Measurements from ENCODE around the gene WNT9B.

WNT9B gene

GRCh38 chr17:46854515-46854914 is 3.1 kb downstream of the WNT9B start:
- DNase-seq (ENCODE audit: low read depth): no peak
- H3K4me3 ChIP-seq (ENCODE audit: low read depth, low read length): no peak overlapping the region
- no peak for TF ChIP-seq CTCF (conservative IDR thresholded peaks at IDR 0.05; ENCODE audit: low read depth, low read length)

DNA sequence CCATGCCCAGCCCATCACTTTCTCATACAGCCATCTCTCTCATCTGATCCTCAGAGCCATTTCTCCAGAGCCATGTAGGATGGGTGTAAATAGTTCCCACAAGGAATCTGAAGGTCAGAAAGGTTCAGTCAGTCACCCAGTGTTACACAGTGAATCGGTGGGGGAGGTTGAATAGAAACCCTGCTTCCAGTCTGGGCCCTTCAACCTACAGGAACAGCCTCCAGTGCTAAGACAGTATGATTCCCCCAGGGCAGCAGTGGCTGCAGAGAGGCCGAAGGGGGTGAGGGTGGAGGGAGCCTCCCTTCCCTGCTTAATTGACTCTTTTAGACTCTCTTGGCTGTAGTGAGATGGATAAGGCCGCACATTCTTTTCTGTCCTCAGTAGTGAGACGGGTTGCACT is 3.6 kb downstream of the WNT9B start:
- H3K4me3 ChIP-seq (ENCODE audit: low read depth, low read length): no peak overlapping the region
- no peak for TF ChIP-seq CTCF (conservative IDR thresholded peaks at IDR 0.05; ENCODE audit: low read depth, low read length)
- DNase-seq (ENCODE audit: low read depth): no peak

DNA sequence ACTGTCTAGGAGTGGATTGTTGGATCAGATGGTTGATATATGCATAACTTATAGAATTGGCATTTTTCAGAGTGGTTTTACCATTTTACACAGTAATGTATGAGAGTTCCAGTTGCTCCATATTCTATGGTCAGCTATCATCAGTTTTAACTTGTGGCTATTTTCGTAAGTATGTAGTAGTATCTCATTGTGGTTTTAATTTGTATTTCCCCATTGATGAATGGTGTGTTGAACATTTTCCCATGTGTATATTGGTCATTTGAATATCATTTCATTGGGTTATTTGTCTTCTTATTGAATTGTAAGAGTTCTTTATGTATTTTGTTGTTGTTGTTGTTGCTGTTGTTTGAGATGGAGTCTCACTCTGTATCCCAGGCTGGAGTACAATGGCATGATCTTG is 6.2 kb downstream of the WNT9B start:
- no peak for DNase-seq (ENCODE audit: low read depth)
- no peak overlapping the region for H3K4me3 ChIP-seq (ENCODE audit: low read depth, low read length)
- TF ChIP-seq CTCF (conservative IDR thresholded peaks at IDR 0.05; ENCODE audit: low read depth, low read length): no peak

DNA sequence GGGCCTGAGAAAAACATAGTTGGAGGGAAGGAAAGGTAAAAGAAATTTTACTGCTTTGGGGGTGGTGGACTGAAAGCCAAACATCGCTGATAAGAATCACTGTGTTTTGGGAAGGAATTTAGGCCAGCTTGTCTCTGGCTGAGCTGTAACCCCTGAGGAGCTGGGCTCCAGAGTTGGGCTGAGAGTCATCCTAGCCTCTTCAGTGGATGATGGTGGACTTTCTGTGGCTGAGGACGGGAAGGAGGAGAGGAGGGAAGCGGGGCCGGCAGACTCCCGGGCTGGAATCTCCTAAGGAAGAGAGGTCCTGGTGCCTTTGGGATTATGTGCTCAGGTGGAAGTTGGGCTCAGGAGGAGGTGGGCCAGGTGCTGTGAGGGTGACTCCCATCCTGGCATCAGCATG is 8.6 kb downstream of the WNT9B start:
- no peak overlapping the region for H3K4me3 ChIP-seq (ENCODE audit: low read depth, low read length)
- no peak for TF ChIP-seq CTCF (conservative IDR thresholded peaks at IDR 0.05; ENCODE audit: low read depth, low read length)
- DNase-seq (ENCODE audit: low read depth): no peak

DNA sequence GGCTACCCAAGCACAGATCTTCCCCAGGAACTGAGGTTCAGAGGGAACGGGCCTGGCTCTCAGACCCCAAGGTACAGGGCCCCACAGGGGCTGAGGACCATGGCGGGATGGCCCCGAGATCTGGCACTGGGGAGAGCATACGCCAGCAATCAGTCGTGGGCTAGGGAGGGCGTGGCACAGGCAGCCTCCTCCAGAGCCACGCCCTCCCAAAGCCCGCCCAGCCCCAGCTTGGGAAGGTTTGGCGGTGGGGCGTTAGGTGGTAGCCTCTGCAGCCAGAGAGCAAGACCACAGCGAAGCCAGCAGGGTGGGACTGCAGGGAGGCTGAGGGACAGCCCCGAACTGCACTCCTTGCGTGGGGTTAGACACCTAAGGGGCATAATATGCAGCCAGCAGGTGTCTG is 11.6 kb downstream of the WNT9B start:
- no peak overlapping the region for H3K4me3 ChIP-seq (ENCODE audit: low read depth, low read length)
- no peak for TF ChIP-seq CTCF (conservative IDR thresholded peaks at IDR 0.05; ENCODE audit: low read depth, low read length)

DNA sequence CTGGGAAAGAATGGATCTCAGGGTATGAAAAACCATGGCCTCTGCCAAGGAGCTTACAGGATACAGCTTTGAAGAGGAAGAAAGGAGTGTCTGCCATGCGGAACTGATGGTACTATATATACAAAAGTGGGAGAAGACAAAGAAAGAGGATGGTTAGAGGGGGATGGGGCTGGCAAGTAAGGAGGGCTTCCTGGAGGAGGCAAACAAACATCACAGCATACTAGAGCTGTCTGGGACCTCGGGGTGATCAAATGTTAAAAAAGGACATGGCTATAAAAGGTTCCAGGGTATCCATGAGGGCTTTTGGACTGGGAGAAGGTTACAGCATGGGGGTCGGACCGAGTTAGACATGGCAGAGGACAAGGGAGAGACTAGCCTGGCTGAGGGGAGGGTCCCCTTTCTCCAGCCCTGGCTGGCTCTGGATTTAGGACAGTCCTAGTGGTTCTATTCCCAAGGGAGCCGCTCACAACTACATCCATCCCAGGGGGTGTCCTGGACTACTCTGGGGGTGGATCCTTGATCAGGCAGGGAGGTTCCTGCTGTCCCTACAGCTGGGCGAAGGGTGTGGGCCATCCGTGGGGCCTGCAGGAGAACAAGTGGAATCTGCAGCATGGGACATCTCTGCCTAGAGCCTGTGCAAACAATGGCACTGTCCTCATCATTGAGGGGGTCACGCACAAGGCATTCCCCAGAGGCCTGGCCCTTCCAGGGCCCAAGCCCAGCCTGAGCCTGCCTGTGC is 12.2 kb downstream of the WNT9B start:
- H3K4me3 ChIP-seq (ENCODE audit: low read depth, low read length): no peak overlapping the region
- no peak for DNase-seq (ENCODE audit: low read depth)
- TF ChIP-seq CTCF (conservative IDR thresholded peaks at IDR 0.05; ENCODE audit: low read depth, low read length): no peak

More for the DNA sequence above, 11.6 kb downstream of the WNT9B start:
- DNase-seq (ENCODE audit: low read depth): no peak

DNA sequence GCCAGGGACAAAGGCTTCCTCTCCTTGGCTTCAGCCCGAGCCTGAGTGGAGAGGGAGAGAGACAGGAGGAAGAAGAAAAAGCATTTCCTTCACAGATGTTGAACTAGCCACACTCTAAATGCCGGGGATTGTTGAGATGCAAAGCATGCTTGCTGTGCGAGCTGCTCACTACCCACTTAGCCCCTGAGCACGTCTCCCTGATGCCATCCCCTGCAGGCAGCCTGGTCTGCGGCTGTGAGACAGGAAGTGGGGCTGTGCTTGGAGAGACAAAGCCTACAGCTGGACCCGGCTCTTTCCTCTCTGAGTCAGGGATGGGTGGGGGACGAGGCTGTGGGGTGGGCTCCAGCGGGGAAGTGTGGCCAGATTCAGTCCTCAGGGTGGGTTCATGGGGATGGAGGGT is 13.7 kb downstream of the WNT9B start:
- H3K4me3 ChIP-seq (ENCODE audit: low read depth, low read length): no peak overlapping the region
- peak; percentile 48 for DNase-seq (ENCODE audit: low read depth)
- no peak for TF ChIP-seq CTCF (conservative IDR thresholded peaks at IDR 0.05; ENCODE audit: low read depth, low read length)

All from choroid plexus epithelial cell (primary cell).